Nephron (organoid): ENCODE results near the gene TIMM10.
A peak's percentile ranks its signal among the peaks of the same experiment; 100 is the strongest.

Experiments
- H3K27ac Mint-ChIP-seq, 3 experiments: 2 replicates each; pipeline ENCODE4 v1.8.0; 2020; ENCODE audit warnings: mixed read lengths in 3 of 3, mild to moderate bottlenecking in 2 of 3, moderate library complexity in 1 of 3
- H3K27me3 Mint-ChIP-seq: 2 replicates; pipeline ENCODE4 v1.8.0; 2021; ENCODE audit warnings: low read depth, mild to moderate bottlenecking, moderate library complexity, mixed read lengths
- H3K36me3 Mint-ChIP-seq: 2 replicates; pipeline ENCODE4 v1.8.0; 2020; ENCODE audit warnings: low read depth, mixed read lengths
- H3K4me1 Mint-ChIP-seq: 2 replicates; pipeline ENCODE4 v1.8.0; 2020; ENCODE audit warnings: mixed read lengths
- H3K4me3 Mint-ChIP-seq, 3 experiments: 2 replicates each; pipeline ENCODE4 v1.8.0; 2020; ENCODE audit warnings: mild to moderate bottlenecking in 3 of 3, mixed read lengths in 3 of 3, moderate library complexity in 2 of 3
- H3K9me3 Mint-ChIP-seq: 2 replicates; pipeline ENCODE4 v1.8.0; 2020; ENCODE audit warnings: mixed read lengths
- TF ChIP-seq, protein P1 (sequence below), 3 experiments: fragments of 200-600 bp; sonication (generic); IDR thresholded peaks; one replicate each; pipeline ENCODE4 v1.5.0; 2021; ENCODE audit warnings: antibody characterized with exemption in 3 of 3; ENCODE audit not compliant: unreplicated experiment in 3 of 3

Gene TIMM10

DNA sequence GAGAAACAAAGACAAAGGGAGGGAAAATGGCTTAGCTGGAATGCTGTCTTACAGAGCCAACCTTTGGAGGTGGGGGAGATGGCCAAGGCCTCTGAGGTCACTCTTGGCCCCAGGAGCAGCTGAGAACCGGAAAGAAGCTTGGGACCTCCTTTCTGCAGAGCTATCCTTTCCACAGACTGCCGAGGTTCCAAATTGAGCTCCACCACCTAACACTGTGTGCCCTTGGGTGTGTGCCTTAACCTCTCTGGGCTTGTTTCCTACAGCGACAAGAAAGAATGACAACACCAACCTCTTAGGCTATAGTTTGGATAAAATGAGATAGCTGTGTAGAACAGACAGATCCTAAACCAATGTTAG is 47.0 kb downstream of the TIMM10 start:
- peaks cover 18% of the 10 kb centered on the region for H3K4me1 Mint-ChIP-seq
- H3K9me3 Mint-ChIP-seq, result no peaks in the 10 kb centered on the region
- TF ChIP-seq, protein P1, sequence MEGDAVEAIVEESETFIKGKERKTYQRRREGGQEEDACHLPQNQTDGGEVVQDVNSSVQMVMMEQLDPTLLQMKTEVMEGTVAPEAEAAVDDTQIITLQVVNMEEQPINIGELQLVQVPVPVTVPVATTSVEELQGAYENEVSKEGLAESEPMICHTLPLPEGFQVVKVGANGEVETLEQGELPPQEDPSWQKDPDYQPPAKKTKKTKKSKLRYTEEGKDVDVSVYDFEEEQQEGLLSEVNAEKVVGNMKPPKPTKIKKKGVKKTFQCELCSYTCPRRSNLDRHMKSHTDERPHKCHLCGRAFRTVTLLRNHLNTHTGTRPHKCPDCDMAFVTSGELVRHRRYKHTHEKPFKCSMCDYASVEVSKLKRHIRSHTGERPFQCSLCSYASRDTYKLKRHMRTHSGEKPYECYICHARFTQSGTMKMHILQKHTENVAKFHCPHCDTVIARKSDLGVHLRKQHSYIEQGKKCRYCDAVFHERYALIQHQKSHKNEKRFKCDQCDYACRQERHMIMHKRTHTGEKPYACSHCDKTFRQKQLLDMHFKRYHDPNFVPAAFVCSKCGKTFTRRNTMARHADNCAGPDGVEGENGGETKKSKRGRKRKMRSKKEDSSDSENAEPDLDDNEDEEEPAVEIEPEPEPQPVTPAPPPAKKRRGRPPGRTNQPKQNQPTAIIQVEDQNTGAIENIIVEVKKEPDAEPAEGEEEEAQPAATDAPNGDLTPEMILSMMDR (IDR thresholded peaks at IDR 0.05; ENCODE audit: unreplicated experiment in 3 of 3), result no peak
- peak overlapping the region; percentile 62 to 79 (median 75) for H3K4me3 Mint-ChIP-seq
- no peaks in the 10 kb centered on the region for H3K36me3 Mint-ChIP-seq
- H3K27me3 Mint-ChIP-seq, result peaks cover 49% of the 10 kb centered on the region
- no peak overlapping the region for H3K27ac Mint-ChIP-seq

DNA sequence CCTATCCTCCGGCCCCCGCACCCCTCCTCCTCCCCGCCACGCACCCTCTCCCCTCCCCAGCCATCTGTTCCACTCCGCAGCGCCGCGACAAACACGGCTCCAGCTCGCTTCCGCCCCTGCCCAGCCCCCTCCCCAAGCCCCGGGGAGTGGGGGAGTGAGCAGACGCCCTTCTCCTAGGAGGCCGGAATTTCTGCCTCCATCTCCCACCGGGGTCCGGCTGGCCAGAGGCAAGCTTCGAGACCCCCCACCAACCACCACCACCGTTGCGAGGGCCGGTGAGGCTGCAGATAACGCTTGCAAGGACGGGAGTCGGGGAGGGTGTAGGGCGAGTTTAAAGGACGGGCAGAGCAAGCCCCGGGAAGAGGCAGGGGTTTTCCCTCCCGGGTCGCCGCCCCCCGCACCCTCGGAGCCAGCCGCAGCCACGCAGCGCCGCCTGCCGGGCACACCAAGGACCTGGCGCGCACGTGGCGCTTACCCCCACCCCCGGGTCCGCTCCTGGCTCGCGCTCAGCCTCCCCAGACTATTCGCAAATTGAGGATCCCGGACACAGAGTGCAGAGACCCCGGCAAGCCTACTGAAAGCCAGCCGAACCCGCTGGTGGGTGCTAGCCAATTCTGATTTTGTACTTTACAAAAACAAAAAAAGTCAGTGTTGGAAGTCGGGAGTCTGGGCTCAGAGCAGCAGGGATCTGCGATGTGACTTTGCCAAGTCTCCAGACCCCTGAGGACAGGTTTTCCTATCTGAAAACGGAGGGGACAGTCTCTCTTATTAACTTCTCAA is 47.6 kb downstream of the TIMM10 start:
- Mint-ChIP-seq H3K27ac (no peak overlapping the region), H3K4me1 (peaks cover 13% of the 10 kb centered on the region), H3K27me3 (peaks cover 54% of the 10 kb centered on the region), H3K9me3 (no peaks in the 10 kb centered on the region), H3K36me3 (no peaks in the 10 kb centered on the region), H3K4me3 (peak overlapping the region; percentile 62 to 79 (median 75))
- TF ChIP-seq, protein P1 (IDR thresholded peaks at IDR 0.05; ENCODE audit: unreplicated experiment in 3 of 3), result peak; percentile 73 to 79 (median 76)

GRCh38 chr11:57481915-57482781 is 48.4 kb downstream of the TIMM10 start:
- peaks cover 62% of the 10 kb centered on the region for H3K27me3 Mint-ChIP-seq
- peak overlapping the region; percentile 73 to 79 (median 75) for H3K4me3 Mint-ChIP-seq
- H3K36me3 Mint-ChIP-seq, result no peaks in the 10 kb centered on the region
- H3K9me3 Mint-ChIP-seq, result no peaks in the 10 kb centered on the region
- TF ChIP-seq, protein P1 (IDR thresholded peaks at IDR 0.05; ENCODE audit: unreplicated experiment in 3 of 3), result no peak
- no peak overlapping the region for H3K27ac Mint-ChIP-seq
- H3K4me1 Mint-ChIP-seq, result peaks cover 5% of the 10 kb centered on the region

DNA sequence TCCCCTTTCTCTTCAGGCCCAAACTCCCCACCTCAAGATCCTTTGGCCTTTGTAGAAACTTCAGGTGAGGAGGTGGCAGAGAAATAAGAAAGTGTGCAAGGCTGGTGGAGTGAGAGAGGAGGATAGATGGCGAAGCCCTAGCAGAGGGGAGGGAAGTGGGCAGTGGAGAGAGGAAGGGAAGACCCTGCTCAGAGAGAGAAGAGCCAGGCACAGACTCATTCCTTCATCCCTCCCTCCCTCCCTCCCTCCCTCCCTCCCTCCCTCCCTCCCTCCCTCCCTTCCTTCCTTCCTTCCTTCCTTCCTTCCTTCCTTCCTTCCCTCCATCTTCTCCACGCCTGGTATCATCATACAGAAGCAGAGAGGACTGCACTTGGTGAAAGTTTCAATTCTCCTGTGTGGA is 49.2 kb downstream of the TIMM10 start:
- H3K27me3 Mint-ChIP-seq, result peaks cover 67% of the 10 kb centered on the region
- H3K27ac Mint-ChIP-seq, result no peak overlapping the region
- peak overlapping the region; percentile 73 to 78 (median 75) for H3K4me3 Mint-ChIP-seq
- H3K36me3 Mint-ChIP-seq, result no peaks in the 10 kb centered on the region
- no peaks in the 10 kb centered on the region for H3K9me3 Mint-ChIP-seq
- peaks cover 5% of the 10 kb centered on the region for H3K4me1 Mint-ChIP-seq
- TF ChIP-seq, protein P1 (IDR thresholded peaks at IDR 0.05; ENCODE audit: unreplicated experiment in 3 of 3), result no peak

DNA sequence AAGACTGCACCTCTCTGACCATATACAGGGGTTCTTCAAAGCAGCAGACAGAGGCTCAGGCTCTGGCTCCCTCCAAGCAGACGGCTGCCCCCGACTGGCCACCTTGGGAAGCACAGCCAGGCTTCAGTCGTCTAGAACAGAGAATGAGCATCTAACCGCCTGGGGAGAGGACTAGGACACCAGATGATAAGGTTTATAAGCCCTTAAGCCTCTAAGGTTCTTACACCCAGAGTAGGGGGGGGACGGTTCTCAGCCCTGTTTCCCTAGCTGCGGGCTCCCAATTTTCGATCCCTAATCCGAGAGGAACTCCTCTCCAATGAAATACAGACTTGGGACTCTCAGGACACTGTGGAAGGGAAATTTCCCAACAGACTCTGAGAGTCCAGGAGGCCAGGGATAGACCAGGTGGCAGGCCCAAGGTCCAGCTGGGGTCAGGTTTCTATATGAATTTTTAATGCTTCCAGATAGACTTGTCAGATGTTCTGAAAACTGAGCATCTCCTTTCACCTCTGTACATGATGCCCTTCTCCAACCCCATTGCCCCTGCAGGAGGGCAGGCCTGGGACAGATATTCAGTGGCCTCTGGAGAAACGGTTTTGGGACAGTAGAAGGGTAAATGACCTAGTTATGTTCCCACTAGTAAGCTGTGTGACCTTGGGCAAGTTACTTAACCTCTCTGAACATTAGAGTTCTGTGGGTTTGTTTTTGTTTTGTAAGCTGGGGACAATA is 50.0 kb downstream of the TIMM10 start:
- TF ChIP-seq, protein P1 (IDR thresholded peaks at IDR 0.05; ENCODE audit: unreplicated experiment in 3 of 3), result peak; percentile 58 to 68 (median 61)
- Mint-ChIP-seq H3K27ac (no peak overlapping the region), H3K9me3 (no peaks in the 10 kb centered on the region), H3K27me3 (peaks cover 73% of the 10 kb centered on the region), H3K36me3 (no peaks in the 10 kb centered on the region), H3K4me3 (peak overlapping the region; percentile 3 to 24 (median 12)), H3K4me1 (peaks cover 5% of the 10 kb centered on the region)
